Activated CD8-positive, alpha-beta memory T cell treated with anti-CD3 and anti-CD28 coated beads for 4 hours (primary cell): ENCODE results near the gene LNX1.

Experiments used
- DNase-seq, 2 donors: peaks; one replicate each; pipeline ENCODE4 v3.0.0-alpha.2; 2020; ENCODE audit warnings: low read depth in 2 of 2

LNX1 gene

GRCh38 chr4:53573696-53574095 lies 17.6 kb downstream of the LNX1 start:
- DNase-seq: no peak

DNA sequence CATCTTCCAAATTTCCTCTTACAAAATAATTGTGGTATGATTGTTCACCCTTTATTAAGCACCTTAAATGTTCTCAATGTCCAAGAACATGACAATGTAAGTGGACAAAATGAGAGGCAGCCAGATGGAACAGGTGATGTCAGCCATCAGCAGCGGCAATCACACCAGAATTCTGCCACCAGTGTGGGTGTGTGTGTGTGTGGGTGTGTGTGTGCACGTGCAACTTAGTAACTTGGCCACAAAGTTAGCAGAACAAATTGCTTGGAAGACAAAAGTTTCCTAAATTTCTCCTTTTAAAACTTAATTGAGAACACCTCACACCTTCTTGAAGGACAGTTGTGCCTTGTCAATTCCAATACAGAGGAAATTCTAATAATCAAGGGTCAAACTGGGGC lies 18.7 kb downstream of the LNX1 start:
- DNase-seq: no peak

DNA sequence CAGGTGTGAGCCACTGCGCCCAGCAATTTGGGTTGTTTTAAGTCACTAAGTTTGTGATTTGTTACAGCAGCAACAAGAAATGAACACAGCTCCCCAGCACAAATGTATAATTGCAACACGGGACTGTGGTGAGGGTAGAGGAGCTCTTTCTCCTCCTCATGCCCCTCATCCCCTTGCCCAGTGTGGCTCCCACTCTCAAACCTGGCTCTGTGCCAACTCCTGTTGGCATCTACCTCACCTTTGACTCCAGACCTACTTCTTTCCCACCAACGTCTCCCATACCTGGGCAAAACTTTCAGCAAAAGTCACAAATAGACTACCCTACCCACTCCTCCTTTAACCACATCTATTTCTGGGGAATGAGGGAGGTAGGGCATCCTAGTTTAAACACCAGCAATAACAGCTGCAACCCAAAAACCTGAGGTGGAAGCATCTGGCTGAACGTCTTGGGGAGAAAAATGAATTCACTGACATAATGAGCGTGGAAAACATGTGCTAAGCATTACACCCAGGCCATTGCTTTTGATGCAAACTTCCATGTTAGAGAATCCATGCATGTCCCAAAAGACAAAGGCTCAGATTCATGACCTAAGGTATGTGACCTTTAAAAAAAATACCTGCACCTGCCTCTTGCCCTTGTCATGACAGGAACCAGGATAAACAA lies 19.2 kb downstream of the LNX1 start:
- no peak for DNase-seq

- DNase-seq: no peak
These were observed 27.5 kb downstream of the LNX1 start for GRCh38 chr4:53563824-53564223.

GRCh38 chr4:53562409-53562808 lies 28.9 kb downstream of the LNX1 start:
- DNase-seq: no peak

- DNase-seq: no peak
These were observed 32.2 kb downstream of the LNX1 start for GRCh38 chr4:53559021-53559620.

- DNase-seq: no peak
These were observed 33.1 kb downstream of the LNX1 start for GRCh38 chr4:53558065-53558801.

DNA sequence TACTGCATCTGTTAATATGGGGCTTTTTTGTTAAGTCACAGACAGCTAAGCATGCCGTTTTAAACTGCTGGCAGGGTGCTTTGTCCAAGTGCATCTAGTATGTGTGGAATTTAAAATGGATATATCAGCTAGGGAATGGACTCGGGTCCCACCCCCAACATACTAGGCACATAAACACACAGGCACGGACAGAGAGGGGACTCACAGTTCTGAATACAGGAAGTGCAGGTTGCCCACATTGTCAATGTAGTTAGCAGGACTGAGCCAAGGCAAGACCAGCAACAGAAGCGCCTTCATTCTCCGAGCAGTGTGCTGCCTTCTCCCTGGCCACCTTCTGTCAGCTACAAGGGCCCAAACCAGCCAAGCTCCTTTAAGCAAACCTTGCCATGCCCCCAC lies 33.6 kb downstream of the LNX1 start:
- DNase-seq: no peak

GRCh38 chr4:53556651-53557050 lies 34.6 kb downstream of the LNX1 start:
- no peak for DNase-seq

DNA sequence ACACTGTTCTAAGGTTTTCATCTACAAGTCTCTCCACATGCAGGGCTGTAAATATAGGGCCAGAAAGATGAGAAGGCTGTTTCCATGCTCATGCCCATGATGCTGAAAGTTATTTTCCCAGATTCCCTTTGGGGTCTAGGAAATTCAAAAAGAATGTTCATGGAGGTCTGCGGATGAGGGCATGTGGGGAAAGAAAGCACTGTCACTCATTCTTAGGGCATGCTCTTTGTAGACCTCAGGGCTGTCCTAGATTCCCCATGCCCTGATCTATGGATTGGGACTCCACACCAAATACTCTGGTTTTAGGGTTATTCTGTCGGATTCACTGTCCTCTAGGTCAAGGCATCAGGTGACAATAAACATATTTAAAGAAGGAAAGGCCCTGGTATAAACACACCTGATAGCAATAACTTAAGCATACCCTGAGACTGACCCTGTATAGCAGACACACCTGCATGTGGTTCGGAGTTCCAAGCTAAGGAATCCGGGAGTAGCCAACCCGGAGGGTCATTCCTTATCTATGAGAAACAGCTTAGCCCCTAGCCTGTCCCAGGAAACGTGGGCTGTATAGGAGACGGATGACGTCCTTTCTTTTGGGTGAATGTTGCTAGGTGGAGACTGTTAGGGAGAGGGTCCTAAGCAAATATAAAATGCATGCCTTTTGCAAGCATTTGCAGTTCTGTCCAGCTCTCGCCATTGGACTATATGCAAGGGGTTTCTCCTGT lies 37.6 kb downstream of the LNX1 start:
- no peak for DNase-seq

GRCh38 chr4:53552711-53553110 lies 38.6 kb downstream of the LNX1 start:
- DNase-seq: no peak

DNA sequence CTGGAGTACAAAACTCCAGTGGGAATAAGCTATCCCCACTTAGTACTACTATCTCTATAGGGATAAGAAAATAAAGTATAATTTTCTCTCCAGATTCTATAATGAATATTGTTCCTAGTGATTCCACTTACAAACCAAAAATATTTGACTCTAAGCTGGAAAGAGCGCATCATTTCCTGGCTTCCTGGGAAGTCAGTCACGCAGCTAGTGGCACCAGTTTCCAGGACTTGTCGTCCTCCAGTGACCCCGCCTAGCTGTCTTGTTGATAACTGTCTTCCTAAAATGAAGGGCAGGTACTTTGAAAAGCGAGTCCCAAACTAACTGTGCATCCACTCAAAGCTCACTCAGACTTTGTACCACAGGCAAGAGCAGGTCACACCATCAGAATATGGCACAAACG lies 39.3 kb downstream of the LNX1 start:
- no peak for DNase-seq

GRCh38 chr4:53551281-53551864 lies 39.9 kb downstream of the LNX1 start:
- DNase-seq: no peak

DNA sequence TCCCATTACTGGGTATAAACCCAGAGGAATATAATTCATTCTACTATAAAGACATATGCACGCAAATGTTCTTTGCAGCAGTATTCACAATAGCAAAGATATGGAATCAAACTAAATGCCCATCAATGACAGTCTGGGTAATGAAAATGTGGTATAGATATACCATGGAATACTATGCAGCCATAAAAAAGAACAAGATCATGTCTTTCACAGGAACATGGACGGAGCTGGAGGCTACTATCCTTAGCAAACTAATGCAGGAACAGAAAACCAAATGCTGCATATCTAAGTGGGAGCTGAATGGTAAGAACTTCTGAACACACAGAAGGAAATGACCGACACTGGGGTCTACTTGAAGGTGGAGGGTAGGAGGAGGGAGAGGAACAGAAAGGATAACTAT lies 42.6 kb downstream of the LNX1 start:
- DNase-seq: no peak

GRCh38 chr4:53547983-53548382 lies 43.3 kb downstream of the LNX1 start:
- DNase-seq: no peak

- no peak for DNase-seq
These were observed 45.2 kb downstream of the LNX1 start for GRCh38 chr4:53545942-53546581.

GRCh38 chr4:53545273-53545672 lies 46.0 kb downstream of the LNX1 start:
- no peak for DNase-seq

DNA sequence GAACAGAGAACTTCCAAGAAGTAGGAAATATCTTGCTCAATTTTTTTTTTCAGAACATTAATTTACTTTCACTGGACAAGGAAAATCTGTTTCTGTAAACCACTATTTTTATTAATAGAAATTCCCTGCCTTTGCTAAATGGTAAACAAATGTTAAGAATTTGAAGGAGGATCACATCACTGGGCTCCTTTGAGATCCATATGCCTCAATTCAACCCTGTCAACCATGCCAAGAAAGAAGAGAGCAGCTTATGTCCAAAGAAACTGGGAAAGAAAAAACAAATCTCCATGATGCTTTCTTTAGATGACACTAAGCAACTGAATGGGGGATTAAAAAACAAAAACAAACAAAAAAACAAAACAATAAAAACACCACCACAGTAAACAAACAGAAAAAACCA lies 47.7 kb downstream of the LNX1 start:
- no peak for DNase-seq

GRCh38 chr4:53541577-53542206 lies 49.6 kb downstream of the LNX1 start:
- no peak for DNase-seq

GRCh38 chr4:53538756-53539155 lies 52.5 kb downstream of the LNX1 start:
- no peak for DNase-seq

GRCh38 chr4:53537606-53538005 lies 53.7 kb downstream of the LNX1 start:
- DNase-seq: no peak
